ENCODE measurements around the gene CAPSL.
"Not testable (repeated sequence)": the region's sequence is repeated elsewhere in the genome, so short reads cannot be mapped to it uniquely, and the experiment has no call there.

Gene CAPSL

GRCh38 chr5:35938568-35939227 is at the start of gene CAPSL:
Gene CAPSL (minus strand): TSS chr5:35938622. CDS start chr5:35921120, 17,502 bp downstream.
- peak; percentile 66 for DNase-seq

- no peak for DNase-seq
Measured at GRCh38 chr5:35987776-35988175, 49.4 kb upstream of the CAPSL start.

DNA sequence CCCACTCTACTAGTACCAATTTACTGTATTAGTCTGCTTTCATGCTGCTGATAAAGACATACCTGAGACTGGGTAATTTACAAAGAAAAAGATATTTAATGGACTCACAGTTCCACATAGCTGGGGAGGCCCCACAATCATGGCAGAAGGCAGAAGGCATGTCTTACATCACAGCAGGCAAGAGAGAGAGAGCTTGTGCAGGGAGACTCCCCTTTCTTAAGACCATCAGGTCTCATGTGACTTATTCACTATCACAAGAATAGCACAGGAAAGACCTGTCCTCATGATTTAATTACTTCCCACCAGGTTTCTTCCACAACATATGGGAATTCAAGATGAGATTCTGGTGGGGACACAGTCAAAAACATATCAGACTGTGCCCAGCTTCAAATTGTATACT is 41.3 kb upstream of the CAPSL start:
- no peak for DNase-seq

- not testable (repeated sequence) for DNase-seq
Measured at GRCh38 chr5:35976859-35977258, 38.4 kb upstream of the CAPSL start.

GRCh38 chr5:35974570-35974969 is 36.1 kb upstream of the CAPSL start:
- no peak for DNase-seq

DNA sequence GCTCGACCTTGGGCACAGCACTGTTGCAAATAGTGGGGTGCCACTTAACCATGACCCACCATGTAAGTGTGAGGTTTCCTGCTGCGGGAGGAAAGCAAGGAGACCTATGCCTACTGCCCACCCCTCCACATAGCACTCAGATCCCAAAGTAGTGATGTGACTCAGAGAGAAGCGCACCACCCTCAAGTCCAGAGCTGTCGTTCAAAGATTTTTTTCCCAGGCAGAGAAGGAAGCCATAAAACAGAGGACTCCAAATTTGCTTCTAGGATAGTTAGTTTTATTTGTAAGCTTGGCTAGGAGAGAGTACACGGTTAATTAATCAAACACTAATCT is 33.4 kb upstream of the CAPSL start:
- no peak for DNase-seq

DNA sequence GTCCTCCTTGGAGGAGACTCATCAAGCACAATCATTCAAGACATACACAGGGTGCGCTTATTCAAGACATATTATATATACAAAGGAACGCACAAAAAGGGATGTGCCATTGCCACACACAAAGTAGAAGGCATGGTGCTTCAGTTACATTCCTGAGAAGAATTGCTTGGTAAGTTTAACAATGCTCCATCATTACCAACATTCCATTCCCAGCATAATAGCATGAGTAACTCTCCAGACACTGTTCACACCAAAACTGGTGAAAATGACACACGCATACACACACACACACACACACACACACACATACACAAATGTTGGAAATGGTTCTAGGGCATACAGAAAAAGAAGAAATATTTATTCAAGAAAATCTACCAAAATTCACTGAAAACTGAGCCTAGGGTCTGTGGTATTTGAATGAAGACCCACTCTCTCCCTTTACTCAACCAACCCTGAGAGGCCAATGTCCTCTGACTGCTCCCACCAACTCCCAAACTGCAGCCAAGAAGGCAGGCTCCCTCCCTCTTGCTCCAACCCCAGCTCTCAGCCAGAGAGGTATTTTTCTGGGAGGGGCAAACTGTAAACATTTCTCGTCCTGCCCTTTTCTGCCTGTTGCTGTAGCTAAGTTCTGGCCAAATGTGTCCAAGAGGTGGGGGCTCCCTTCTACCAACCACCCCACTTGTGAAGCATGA is 32.9 kb upstream of the CAPSL start:
- no peak for DNase-seq

- no peak for DNase-seq
Measured at GRCh38 chr5:35963381-35963843, 25.0 kb upstream of the CAPSL start.

GRCh38 chr5:35960328-35960727 is 21.9 kb upstream of the CAPSL start:
- no peak for DNase-seq

- no peak for DNase-seq
Measured at GRCh38 chr5:35956429-35956828, 18.0 kb upstream of the CAPSL start.

GRCh38 chr5:35954175-35954574 is 15.8 kb upstream of the CAPSL start:
- no peak for DNase-seq

- no peak for DNase-seq
Measured at GRCh38 chr5:35947085-35947484, 8.7 kb upstream of the CAPSL start.

DNA sequence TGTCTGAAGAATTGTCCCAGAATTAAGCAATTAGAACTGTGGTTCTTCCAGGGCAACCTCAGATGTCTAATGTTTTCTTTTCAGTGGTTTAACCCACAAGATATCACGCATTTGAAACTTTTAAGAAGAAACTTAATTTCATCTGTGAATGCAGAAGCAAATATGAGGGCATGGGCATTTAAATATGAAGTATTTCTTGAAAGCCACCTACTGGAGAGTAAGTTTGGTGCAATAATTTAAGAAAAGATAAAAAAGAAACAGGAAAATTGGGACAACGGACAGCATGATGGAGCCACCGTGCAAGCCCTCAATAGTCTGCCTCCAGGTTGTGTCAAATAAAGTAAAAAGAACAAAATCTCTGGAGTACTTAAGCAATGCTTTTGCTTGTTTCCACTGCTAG is 1.2 kb upstream of the CAPSL start:
- DNase-seq, result no peak

DNA sequence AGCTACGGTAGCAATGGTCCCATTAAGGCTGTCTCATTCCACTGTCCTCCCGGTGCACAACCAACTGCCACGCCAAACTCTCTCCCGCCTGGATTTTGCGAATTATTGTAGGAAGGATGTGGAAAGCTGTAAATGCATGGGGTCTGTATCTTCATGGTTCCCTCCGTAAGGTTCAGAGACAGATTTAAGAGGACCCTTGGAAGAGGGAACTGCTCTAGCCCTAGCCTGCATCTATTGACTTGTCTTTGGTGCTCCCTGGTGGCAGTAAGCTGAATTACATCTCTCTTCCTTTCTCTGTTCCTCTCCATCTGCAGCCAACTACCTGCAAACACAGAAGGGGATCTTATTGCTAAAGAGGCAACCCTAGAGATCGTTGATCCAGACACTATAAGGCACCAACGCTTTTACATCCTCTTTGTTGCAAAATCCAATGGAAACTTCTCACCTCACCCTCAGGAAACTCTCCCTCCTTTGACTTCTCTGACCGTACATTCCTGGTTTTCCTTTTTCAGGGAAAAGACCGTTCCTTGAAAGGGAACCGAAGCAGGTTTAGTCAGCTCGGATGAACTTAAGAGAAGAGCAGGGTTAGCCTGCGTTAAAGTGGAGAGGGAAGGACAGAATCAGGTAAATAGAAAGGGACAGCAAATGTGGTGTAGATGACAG is 11.9 kb downstream of the CAPSL start:
- peak; percentile 51 for DNase-seq

GRCh38 chr5:35924950-35925722 is 13.3 kb downstream of the CAPSL start:
- peak; percentile 17 for DNase-seq

- DNase-seq, result no peak
Measured at GRCh38 chr5:35924122-35924949, 14.1 kb downstream of the CAPSL start.

DNA sequence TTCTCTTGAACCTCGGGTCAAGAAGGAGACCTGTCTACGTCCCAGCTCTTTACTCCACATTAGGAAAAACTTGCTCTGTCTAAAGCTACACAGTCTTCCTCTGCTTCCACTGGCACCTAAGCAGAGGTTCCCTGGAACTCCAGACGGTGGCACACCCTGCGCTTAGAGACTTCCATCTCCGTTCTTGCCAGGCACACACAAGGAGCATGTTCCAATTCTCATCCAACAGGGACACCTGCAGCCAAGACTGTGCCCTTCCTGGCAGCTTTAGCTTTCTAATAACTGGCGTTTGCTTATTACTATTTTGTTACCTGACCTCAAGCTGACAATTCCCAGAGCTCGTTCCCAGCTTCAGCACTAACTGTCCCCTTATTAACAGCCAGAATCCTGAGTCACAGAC is 16.0 kb downstream of the CAPSL start:
- no peak for DNase-seq

GRCh38 chr5:35921930-35922329 is 16.5 kb downstream of the CAPSL start:
- no peak for DNase-seq

- DNase-seq, result no peak
Measured at GRCh38 chr5:35920890-35921289, 17.5 kb downstream of the CAPSL start.

- DNase-seq, result no peak
Measured at GRCh38 chr5:35919191-35919590, 19.2 kb downstream of the CAPSL start.

- DNase-seq, result no peak
Measured at GRCh38 chr5:35908814-35909213, 29.6 kb downstream of the CAPSL start.

GRCh38 chr5:35908228-35908627 is 30.2 kb downstream of the CAPSL start:
- no peak for DNase-seq
